ENCODE measurements around the gene HTRA1. TPM values are rescaled to one million over a fixed set of nuclear protein-coding genes. Genes with fewer than 3 reads are reported as not detected.

The HTRA1 gene
- total and polyA plus RNA-seq, 3 donors from 2014 or later, result 21.3 to 105 (median 27.3) TPM

DNA sequence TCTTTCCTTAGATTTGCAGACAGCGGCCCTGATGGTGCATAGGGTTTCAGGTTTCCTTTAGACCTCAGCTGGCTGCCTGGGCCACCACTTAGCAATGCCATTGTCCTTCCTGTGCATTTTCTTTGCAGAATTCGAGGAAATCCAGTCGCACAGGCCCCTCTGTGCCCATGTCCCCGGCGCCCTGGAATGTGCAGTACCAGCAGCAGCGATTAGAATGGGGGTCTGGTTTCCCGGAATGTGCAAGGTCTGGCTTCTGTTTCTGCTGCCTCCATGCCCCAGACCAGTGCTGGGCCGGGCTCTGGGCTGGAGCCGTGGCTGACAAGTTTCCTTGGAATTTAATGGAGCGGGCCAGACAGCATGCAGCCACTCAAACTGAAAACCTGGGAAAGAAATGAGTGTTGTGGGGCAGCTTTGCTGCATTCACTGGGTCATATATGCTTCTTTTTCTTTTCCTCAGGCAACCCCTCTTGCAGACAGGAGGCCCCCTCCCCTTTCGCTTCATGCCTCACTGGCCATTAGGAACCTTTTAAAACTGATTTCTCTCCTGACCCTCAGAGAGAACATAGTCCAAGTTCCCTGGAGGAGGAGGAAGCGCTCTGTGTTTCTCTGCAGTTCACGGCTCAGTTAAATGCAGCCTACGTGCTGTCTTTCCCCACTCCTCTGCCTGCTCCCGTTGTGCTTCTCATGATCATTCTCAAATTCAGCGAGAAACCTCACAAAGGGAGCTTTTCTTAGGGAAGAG, 14.4 kb downstream of the HTRA1 start:
- no peak overlapping the region for H3K4me3 ChIP-seq
- no peak overlapping the region for H3K27ac ChIP-seq
- peaks cover 24% of the 10 kb centered on the region for H3K4me1 ChIP-seq
- intact Hi-C loops (cut with DNase I; ENCODE audit: low total_unique reads), result no loop called here
- no peaks in the 10 kb centered on the region for H3K36me3 ChIP-seq (ENCODE audit: low read depth, missing control alignments)
- no peaks in the 10 kb centered on the region for H3K9me3 ChIP-seq
- TF ChIP-seq POLR2A (IDR thresholded peaks at IDR 0.05) (no peak), CTCF (IDR thresholded peaks at IDR 0.05) (no peak)
- DNase-seq, result no peak
- 65 to 66% methylated on average over 13 to 16 of the region's 16 CpGs for WGBS, 2 donors
- no peaks in the 10 kb centered on the region for H3K27me3 ChIP-seq

GRCh38 chr10:122476333-122476695, 15.0 kb downstream of the HTRA1 start:
- peaks cover 24% of the 10 kb centered on the region for H3K4me1 ChIP-seq
- no peak overlapping the region for H3K4me3 ChIP-seq
- no peak overlapping the region for H3K27ac ChIP-seq
- 78 to 91% methylated on average over 6 of the region's 6 CpGs for WGBS, 2 donors
- DNase-seq, result no peak
- no peaks in the 10 kb centered on the region for H3K36me3 ChIP-seq (ENCODE audit: low read depth, missing control alignments)
- no peaks in the 10 kb centered on the region for H3K27me3 ChIP-seq
- no peaks in the 10 kb centered on the region for H3K9me3 ChIP-seq
- TF ChIP-seq CTCF (IDR thresholded peaks at IDR 0.05), result no peak
- no peak for TF ChIP-seq POLR2A (IDR thresholded peaks at IDR 0.05)
- intact Hi-C loops (cut with DNase I; ENCODE audit: low total_unique reads), result no loop called here

- no peak for DNase-seq
- WGBS, 2 donors, result 88 to 93% methylated on average over 4 to 5 of the region's 5 CpGs
- Histone ChIP-seq H3K4me3 (no peak overlapping the region), H3K36me3 (ENCODE audit: low read depth, missing control alignments) (no peaks in the 10 kb centered on the region), H3K9me3 (no peaks in the 10 kb centered on the region), H3K27me3 (no peaks in the 10 kb centered on the region), H3K4me1 (peaks cover 24% of the 10 kb centered on the region), H3K27ac (no peak overlapping the region)
- intact Hi-C loops (cut with DNase I; ENCODE audit: low total_unique reads), result no loop called here
- no peak for TF ChIP-seq POLR2A (IDR thresholded peaks at IDR 0.05)
- TF ChIP-seq CTCF (IDR thresholded peaks at IDR 0.05), result no peak
Measured at GRCh38 chr10:122477436-122477835, 16.1 kb downstream of the HTRA1 start.

GRCh38 chr10:122478971-122479370, 17.6 kb downstream of the HTRA1 start:
- H3K36me3 ChIP-seq (ENCODE audit: low read depth, missing control alignments), result no peaks in the 10 kb centered on the region
- WGBS, 2 donors, result 36 to 49% methylated on average over 7 of the region's 7 CpGs
- DNase-seq, result no peak

More at GRCh38 chr10:122478971-122479370, 17.6 kb downstream of the HTRA1 start:
- H3K27ac ChIP-seq, result no peak overlapping the region
- H3K4me3 ChIP-seq, result no peak overlapping the region
- H3K27me3 ChIP-seq, result no peaks in the 10 kb centered on the region
- intact Hi-C loops (cut with DNase I; ENCODE audit: low total_unique reads), result no loop called here
- no peaks in the 10 kb centered on the region for H3K9me3 ChIP-seq
- TF ChIP-seq CTCF (IDR thresholded peaks at IDR 0.05) (no peak), POLR2A (IDR thresholded peaks at IDR 0.05) (no peak)
- peaks cover 24% of the 10 kb centered on the region for H3K4me1 ChIP-seq

All from testis (tissue), 3 donors.